Smooth muscle cell (in vitro differentiated cells): ENCODE measurements around the gene TBXAS1. TPM values are rescaled to one million over a fixed set of nuclear protein-coding genes. Genes with fewer than 3 reads are reported as not detected.

Experiments used
- DNase-seq: peaks from one replicate; lab custom pipeline; 2025; ENCODE audit not compliant: unreplicated experiment; lab: John Stamatoyannopoulos, UW
- H2AFZ ChIP-seq: fragments of 200-600 bp; sonication (generic); 2 replicates; pipeline ENCODE4 v1.6.0; 2016; ENCODE audit warnings: antibody characterized with exemption, low read depth, mild to moderate bottlenecking
- H3F3A ChIP-seq: fragments of 200-600 bp; sonication (generic); 2 replicates; pipeline ENCODE4 v1.6.0; 2017; ENCODE audit warnings: antibody characterized with exemption, low read depth
- H3K27ac ChIP-seq: fragments of 200-600 bp; sonication (generic); 2 replicates; pipeline ENCODE4 v1.5.1; 2016; ENCODE audit warnings: low read depth, mild to moderate bottlenecking
- H3K27me3 ChIP-seq: fragments of 200-600 bp; sonication (generic); 2 replicates; pipeline ENCODE4 v1.6.1; 2016; ENCODE audit warnings: low read depth, mild to moderate bottlenecking
- H3K36me3 ChIP-seq: fragments of 200-600 bp; sonication (generic); 2 replicates; pipeline ENCODE4 v1.5.1; 2016; ENCODE audit warnings: low read depth
- H3K4me1 ChIP-seq: fragments of 200-600 bp; sonication (generic); 2 replicates; pipeline ENCODE4 v1.5.1; 2016; ENCODE audit warnings: low read depth
- H3K4me2 ChIP-seq: fragments of 200-600 bp; sonication (generic); 2 replicates; pipeline ENCODE4 v1.6.0; 2016; ENCODE audit warnings: mild to moderate bottlenecking
- H3K4me3 ChIP-seq: fragments of 200-600 bp; sonication (generic); 2 replicates; pipeline ENCODE4 v1.5.1; 2016; ENCODE audit warnings: mild to moderate bottlenecking
- H3K79me2 ChIP-seq: fragments of 200-600 bp; sonication (generic); 2 replicates; pipeline ENCODE4 v1.6.0; 2016; ENCODE audit warnings: low read depth, mild to moderate bottlenecking
- H3K9ac ChIP-seq: fragments of 200-600 bp; sonication (generic); 2 replicates; pipeline ENCODE4 v1.6.0; 2016; ENCODE audit warnings: low read depth
- H3K9me3 ChIP-seq: fragments of 200-600 bp; sonication (generic); replicated peaks from 2 replicates; pipeline ENCODE4 v1.5.1; 2016; ENCODE audit warnings: low read depth
- H4K20me1 ChIP-seq: fragments of 200-600 bp; sonication (generic); 2 replicates; pipeline ENCODE4 v1.6.0; 2016; ENCODE audit warnings: low read depth
- WGBS: methylation state at CpG from one replicate; pipeline ENCODE4 v1.1.7; 2016; ENCODE audit warnings: low lambda C conversion rate; 5-methylcytosine and 5-hydroxymethylcytosine counted together
- polyA plus RNA-seq: library from polyadenylated mRNA; unstranded; fragments of >200 nt; fragmentation: Nextera tagmentation; extraction: Ambion mirVana; gene quantifications from 2 replicates; pipeline ENCODE4 v1.2.1, GENCODE V29; 2016
- total RNA-seq: library from RNA; depleted of rRNA; stranded (reverse); fragments of >200 nt; gene quantifications from 2 replicates; pipeline ENCODE4 v1.2.3, GENCODE V29; 2014
- TF ChIP-seq, protein P1 (sequence below): fragments of 200-600 bp; sonication (generic); IDR thresholded peaks from 2 replicates; pipeline ENCODE4 v1.5.1; 2017; ENCODE audit warnings: borderline replicate concordance, mild to moderate bottlenecking, antibody characterized with exemption; ENCODE audit not compliant: insufficient read depth, poor library complexity, severe bottlenecking

TBXAS1 gene
- total and polyA plus RNA-seq, 2 experiments from 2014 or later, result 0.51 TPM; not detected in 1

DNA sequence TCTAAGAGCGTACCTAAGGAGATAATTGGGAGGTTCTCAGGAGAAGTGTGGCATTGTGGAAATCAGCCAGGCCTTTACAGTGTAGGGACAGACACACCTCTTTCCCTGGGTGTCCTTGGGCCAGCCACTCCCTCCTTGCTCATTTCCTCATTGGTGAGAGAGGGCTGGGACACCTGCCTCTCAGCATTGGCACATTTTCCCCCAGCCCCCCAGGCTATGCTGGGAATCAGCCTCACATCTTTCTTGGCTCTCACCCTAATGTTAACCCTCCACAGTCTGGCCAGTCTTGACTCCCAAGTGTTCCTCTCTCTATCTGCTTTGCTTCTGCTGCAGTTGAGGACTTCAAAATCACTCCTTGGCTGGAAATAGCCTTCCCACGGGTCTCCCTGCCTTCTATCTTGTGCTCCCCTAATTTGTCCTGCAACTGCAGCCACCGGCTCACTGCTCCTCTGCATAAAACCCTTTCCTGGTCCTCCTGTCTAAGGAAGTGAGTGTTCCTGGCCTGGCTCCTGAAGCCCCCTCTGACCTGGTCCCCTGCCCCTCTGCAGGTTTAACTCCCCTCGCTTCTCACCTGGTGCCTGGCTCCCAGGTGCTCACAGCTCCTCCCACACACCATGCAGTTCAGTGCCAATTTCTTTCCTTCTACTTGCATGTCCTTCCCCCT lies 15.8 kb downstream of the TBXAS1 start:
- 89% methylated on average over 4 of the region's 4 CpGs for whole genome bisulfite sequencing
- no peaks in the 10 kb centered on the region for H3K4me1 ChIP-seq
- H2AFZ ChIP-seq, result no peak overlapping the region
- H3K79me2 ChIP-seq, result no peaks in the 10 kb centered on the region
- H3K36me3 ChIP-seq, result no peaks in the 10 kb centered on the region
- TF ChIP-seq, protein P1, sequence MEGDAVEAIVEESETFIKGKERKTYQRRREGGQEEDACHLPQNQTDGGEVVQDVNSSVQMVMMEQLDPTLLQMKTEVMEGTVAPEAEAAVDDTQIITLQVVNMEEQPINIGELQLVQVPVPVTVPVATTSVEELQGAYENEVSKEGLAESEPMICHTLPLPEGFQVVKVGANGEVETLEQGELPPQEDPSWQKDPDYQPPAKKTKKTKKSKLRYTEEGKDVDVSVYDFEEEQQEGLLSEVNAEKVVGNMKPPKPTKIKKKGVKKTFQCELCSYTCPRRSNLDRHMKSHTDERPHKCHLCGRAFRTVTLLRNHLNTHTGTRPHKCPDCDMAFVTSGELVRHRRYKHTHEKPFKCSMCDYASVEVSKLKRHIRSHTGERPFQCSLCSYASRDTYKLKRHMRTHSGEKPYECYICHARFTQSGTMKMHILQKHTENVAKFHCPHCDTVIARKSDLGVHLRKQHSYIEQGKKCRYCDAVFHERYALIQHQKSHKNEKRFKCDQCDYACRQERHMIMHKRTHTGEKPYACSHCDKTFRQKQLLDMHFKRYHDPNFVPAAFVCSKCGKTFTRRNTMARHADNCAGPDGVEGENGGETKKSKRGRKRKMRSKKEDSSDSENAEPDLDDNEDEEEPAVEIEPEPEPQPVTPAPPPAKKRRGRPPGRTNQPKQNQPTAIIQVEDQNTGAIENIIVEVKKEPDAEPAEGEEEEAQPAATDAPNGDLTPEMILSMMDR, result no peak
- no peaks in the 10 kb centered on the region for H4K20me1 ChIP-seq
- no peak for DNase-seq
- H3F3A ChIP-seq, result no peaks in the 10 kb centered on the region
- H3K9ac ChIP-seq, result no peak overlapping the region
- no peaks in the 10 kb centered on the region for H3K9me3 ChIP-seq
- H3K4me2 ChIP-seq, result no peak overlapping the region
- no peak overlapping the region for H3K4me3 ChIP-seq
- no peaks in the 10 kb centered on the region for H3K27me3 ChIP-seq
- H3K27ac ChIP-seq, result no peak overlapping the region

DNA sequence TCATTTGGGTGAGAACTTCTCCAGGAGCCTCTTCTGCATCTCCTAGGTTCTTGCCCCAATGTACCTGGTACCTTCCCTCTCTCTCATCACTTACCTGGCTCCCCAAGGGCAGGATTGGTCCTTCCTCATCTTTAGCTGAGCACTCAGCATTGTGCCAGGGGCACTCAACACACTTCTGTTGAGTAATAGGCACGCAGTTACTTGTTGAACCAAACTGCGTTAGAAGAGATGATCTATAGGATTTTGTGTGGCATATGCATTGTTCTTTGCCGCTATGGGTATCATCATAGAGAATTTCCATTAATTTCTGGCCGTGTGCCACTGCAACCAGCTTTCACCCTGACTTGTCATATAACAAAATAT lies 16.4 kb downstream of the TBXAS1 start:
- Histone ChIP-seq H4K20me1 (no peaks in the 10 kb centered on the region), H3K4me1 (no peaks in the 10 kb centered on the region), H3K27me3 (no peaks in the 10 kb centered on the region), H3K9ac (no peak overlapping the region), H2AFZ (no peak overlapping the region), H3K27ac (no peak overlapping the region), H3K4me2 (no peak overlapping the region), H3K79me2 (no peaks in the 10 kb centered on the region), H3F3A (no peaks in the 10 kb centered on the region), H3K4me3 (no peak overlapping the region), H3K9me3 (no peaks in the 10 kb centered on the region), H3K36me3 (no peaks in the 10 kb centered on the region)
- WGBS, result 87% methylated on average over 4 of the region's 4 CpGs
- DNase-seq, result no peak
- TF ChIP-seq, protein P1, result no peak

DNA sequence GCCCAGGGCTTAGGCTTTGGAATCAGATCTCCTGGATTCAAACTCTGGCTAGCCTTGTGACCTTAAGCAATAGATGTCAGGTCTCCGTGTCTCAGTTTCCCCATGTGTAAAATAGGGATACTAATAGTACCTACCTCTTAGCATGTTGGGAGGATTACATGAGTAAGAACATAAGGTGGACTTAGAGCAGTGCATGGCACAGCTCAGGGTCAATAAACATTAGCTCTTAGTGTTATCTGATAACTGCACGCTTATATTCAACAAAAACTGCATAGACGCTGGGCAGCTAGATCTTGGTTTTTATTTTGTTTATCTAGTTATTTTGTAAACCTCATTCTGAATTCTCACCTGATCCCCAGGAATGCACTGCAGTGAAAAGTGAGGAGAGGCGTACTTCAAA lies 17.2 kb downstream of the TBXAS1 start:
- no peaks in the 10 kb centered on the region for H3K36me3 ChIP-seq
- WGBS, result 88% methylated on average over 4 of the region's 4 CpGs
- H3K4me2 ChIP-seq, result no peak overlapping the region
- TF ChIP-seq, protein P1, result no peak
- no peak overlapping the region for H2AFZ ChIP-seq
- H3K79me2 ChIP-seq, result no peaks in the 10 kb centered on the region
- DNase-seq, result no peak
- H3K9ac ChIP-seq, result no peak overlapping the region
- H3F3A ChIP-seq, result no peaks in the 10 kb centered on the region
- H3K4me1 ChIP-seq, result no peaks in the 10 kb centered on the region
- no peaks in the 10 kb centered on the region for H4K20me1 ChIP-seq
- H3K4me3 ChIP-seq, result no peak overlapping the region
- H3K9me3 ChIP-seq, result no peaks in the 10 kb centered on the region
- no peak overlapping the region for H3K27ac ChIP-seq
- H3K27me3 ChIP-seq, result no peaks in the 10 kb centered on the region

DNA sequence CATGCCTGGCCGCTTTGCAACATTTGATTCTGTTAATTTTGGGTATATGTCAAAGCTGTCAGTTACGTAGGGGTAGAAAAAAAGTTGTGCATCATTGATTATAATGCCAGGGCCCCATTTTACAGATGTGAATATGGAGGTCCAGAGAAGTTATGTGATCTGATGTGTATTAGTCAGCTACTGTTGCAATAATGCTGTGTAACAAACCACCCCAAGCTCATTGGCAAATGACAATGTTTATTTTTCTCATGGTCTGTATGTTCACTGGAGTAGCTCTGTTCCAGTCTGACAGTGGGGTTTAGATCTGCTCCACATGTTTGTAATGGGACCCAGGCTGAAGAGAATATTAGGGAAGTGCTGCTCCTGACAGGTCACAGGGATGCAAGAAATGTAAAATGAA lies 19.2 kb downstream of the TBXAS1 start:
- Histone ChIP-seq H4K20me1 (no peaks in the 10 kb centered on the region), H2AFZ (no peak overlapping the region), H3K36me3 (no peaks in the 10 kb centered on the region), H3F3A (no peaks in the 10 kb centered on the region), H3K27me3 (no peaks in the 10 kb centered on the region), H3K4me2 (no peak overlapping the region), H3K9me3 (no peaks in the 10 kb centered on the region), H3K79me2 (no peaks in the 10 kb centered on the region), H3K9ac (no peak overlapping the region), H3K4me1 (no peaks in the 10 kb centered on the region), H3K4me3 (no peak overlapping the region), H3K27ac (no peak overlapping the region)
- no peak for DNase-seq
- 94% methylated on average over 2 of the region's 2 CpGs for WGBS
- TF ChIP-seq, protein P1, result no peak
